Measurements from ENCODE around the gene CPNE2.

The CPNE2 gene

GRCh38 chr16:57184113-57184512 lies 91.7 kb downstream of the CPNE2 start:
- H3K18ac ChIP-seq (ENCODE audit: low read depth in 1 of 2, low read length in 2 of 2), result no peak overlapping the region

GRCh38 chr16:57184887-57185445 lies 92.6 kb downstream of the CPNE2 start:
- Histone ChIP-seq H3K27me3 (ENCODE audit: control insufficient read depth in 1 of 2, insufficient read depth in 1 of 2, low read length in 2 of 2) (no peaks in the 10 kb centered on the region), H2BK5ac (ENCODE audit: low read depth, low read length, poor library complexity, severe bottlenecking) (no peak overlapping the region), H2AFZ (ENCODE audit: low read depth, low read length) (no peak overlapping the region), H3K27ac (ENCODE audit: low read length, poor library complexity, severe bottlenecking) (no peak overlapping the region), H2BK12ac (ENCODE audit: low read length in 2 of 2) (no peak overlapping the region), H3K4me1 (ENCODE audit: control insufficient read depth, insufficient read depth, low read depth, low read length) (peaks cover 7% of the 10 kb centered on the region), H3K79me1 (replicated peaks; ENCODE audit: low read length, poor library complexity, severe bottlenecking) (peaks cover 21% of the 10 kb centered on the region), H4K91ac (ENCODE audit: low read length) (no peak overlapping the region), H3K9ac (ENCODE audit: low read length) (peak overlapping the region; percentile 96), H3K4me3 (ENCODE audit: insufficient read depth in 1 of 2, low read depth in 1 of 2, low read length in 2 of 2) (peak overlapping the region; percentile 70 to 82), H3K4me2 (ENCODE audit: low read length, poor library complexity, severe bottlenecking) (peak overlapping the region; percentile 81), H3K14ac (ENCODE audit: low read length in 2 of 2) (no peak overlapping the region), H2BK120ac (ENCODE audit: low read depth, low read length) (no peak overlapping the region), H2BK15ac (ENCODE audit: low read depth, poor library complexity, severe bottlenecking) (no peak overlapping the region), H4K8ac (ENCODE audit: low read length) (peak overlapping the region; percentile 7), H3K36me3 (ENCODE audit: control insufficient read depth in 1 of 2, insufficient read depth in 2 of 2, low read depth in 1 of 2, low read length in 2 of 2) (peaks cover 4 to 6% of the 10 kb centered on the region in 2 experiments), H2AK5ac (ENCODE audit: low read length, severe bottlenecking) (peak overlapping the region; percentile 35), H3K4ac (ENCODE audit: low read depth in 1 of 2, low read length in 2 of 2) (peak overlapping the region in 1 of 2 experiments; percentile 71), H3K9me3 (ENCODE audit: control insufficient read depth, low read length) (peaks cover 4% of the 10 kb centered on the region), H3K18ac (ENCODE audit: low read depth in 1 of 2, low read length in 2 of 2) (peak overlapping the region in 1 of 2 experiments; percentile 3), H3K23ac (ENCODE audit: low read length in 2 of 2) (no peak overlapping the region)
- no peak for DNase-seq
- WGBS, result 39% methylated on average over 15 of the region's 15 CpGs

More at GRCh38 chr16:57184113-57184512, 91.7 kb downstream of the CPNE2 start:
- Histone ChIP-seq H2AK5ac (ENCODE audit: low read length, severe bottlenecking) (no peak overlapping the region), H4K8ac (ENCODE audit: low read length) (no peak overlapping the region), H3K4me2 (ENCODE audit: low read length, poor library complexity, severe bottlenecking) (no peak overlapping the region), H3K79me1 (replicated peaks; ENCODE audit: low read length, poor library complexity, severe bottlenecking) (peaks cover 21% of the 10 kb centered on the region), H3K4me3 (ENCODE audit: insufficient read depth in 1 of 2, low read depth in 1 of 2, low read length in 2 of 2) (peak overlapping the region in 1 of 2 experiments; percentile 82), H3K27me3 (ENCODE audit: control insufficient read depth in 1 of 2, insufficient read depth in 1 of 2, low read length in 2 of 2) (no peaks in the 10 kb centered on the region), H3K4me1 (ENCODE audit: control insufficient read depth, insufficient read depth, low read depth, low read length) (peaks cover 6% of the 10 kb centered on the region), H3K36me3 (ENCODE audit: control insufficient read depth in 1 of 2, insufficient read depth in 2 of 2, low read depth in 1 of 2, low read length in 2 of 2) (peaks cover 0 to 6% of the 10 kb centered on the region in 2 experiments), H3K9ac (ENCODE audit: low read length) (no peak overlapping the region), H2AFZ (ENCODE audit: low read depth, low read length) (no peak overlapping the region), H2BK5ac (ENCODE audit: low read depth, low read length, poor library complexity, severe bottlenecking) (no peak overlapping the region), H4K91ac (ENCODE audit: low read length) (no peak overlapping the region), H3K4ac (ENCODE audit: low read depth in 1 of 2, low read length in 2 of 2) (no peak overlapping the region), H3K23ac (ENCODE audit: low read length in 2 of 2) (no peak overlapping the region), H2BK120ac (ENCODE audit: low read depth, low read length) (no peak overlapping the region), H3K9me3 (ENCODE audit: control insufficient read depth, low read length) (peaks cover 4% of the 10 kb centered on the region), H2BK15ac (ENCODE audit: low read depth, poor library complexity, severe bottlenecking) (no peak overlapping the region), H3K14ac (ENCODE audit: low read length in 2 of 2) (no peak overlapping the region), H2BK12ac (ENCODE audit: low read length in 2 of 2) (no peak overlapping the region), H3K27ac (ENCODE audit: low read length, poor library complexity, severe bottlenecking) (no peak overlapping the region)
- 93% methylated on average over 3 of the region's 4 CpGs for WGBS
- DNase-seq, result no peak

GRCh38 chr16:57185446-57185944 lies 93.1 kb downstream of the CPNE2 start:
- H3K4me3 ChIP-seq (ENCODE audit: insufficient read depth in 1 of 2, low read depth in 1 of 2, low read length in 2 of 2), result peak overlapping the region; percentile 70 to 82
- H3K27me3 ChIP-seq (ENCODE audit: control insufficient read depth in 1 of 2, insufficient read depth in 1 of 2, low read length in 2 of 2), result no peaks in the 10 kb centered on the region
- H2BK5ac ChIP-seq (ENCODE audit: low read depth, low read length, poor library complexity, severe bottlenecking), result no peak overlapping the region
- peak overlapping the region; percentile 90 for H4K8ac ChIP-seq (ENCODE audit: low read length)
- peak overlapping the region; percentile 46 to 90 for H3K18ac ChIP-seq (ENCODE audit: low read depth in 1 of 2, low read length in 2 of 2)
- peak overlapping the region; percentile 48 for H3K27ac ChIP-seq (ENCODE audit: low read length, poor library complexity, severe bottlenecking)
- under 1% methylated on average over 30 of the region's 37 CpGs for WGBS
- no peak overlapping the region for H2AK5ac ChIP-seq (ENCODE audit: low read length, severe bottlenecking)
- peak overlapping the region; percentile 31 for H4K91ac ChIP-seq (ENCODE audit: low read length)
- peak overlapping the region; percentile 59 for H2BK120ac ChIP-seq (ENCODE audit: low read depth, low read length)
- peaks cover 4% of the 10 kb centered on the region in 2 experiments for H3K36me3 ChIP-seq (ENCODE audit: control insufficient read depth in 1 of 2, insufficient read depth in 2 of 2, low read depth in 1 of 2, low read length in 2 of 2)
- peak overlapping the region; percentile 81 for H3K4me2 ChIP-seq (ENCODE audit: low read length, poor library complexity, severe bottlenecking)
- no peak overlapping the region for H3K14ac ChIP-seq (ENCODE audit: low read length in 2 of 2)
- peak; percentile 76 for DNase-seq
- H2AFZ ChIP-seq (ENCODE audit: low read depth, low read length), result no peak overlapping the region
- peak overlapping the region; percentile 18 for H2BK15ac ChIP-seq (ENCODE audit: low read depth, poor library complexity, severe bottlenecking)
- no peak overlapping the region for H3K23ac ChIP-seq (ENCODE audit: low read length in 2 of 2)
- peak overlapping the region; percentile 96 for H3K9ac ChIP-seq (ENCODE audit: low read length)
- H3K4ac ChIP-seq (ENCODE audit: low read depth in 1 of 2, low read length in 2 of 2), result peak overlapping the region; percentile 52 to 93
- no peak overlapping the region for H2BK12ac ChIP-seq (ENCODE audit: low read length in 2 of 2)
- peaks cover 21% of the 10 kb centered on the region for H3K79me1 ChIP-seq (replicated peaks; ENCODE audit: low read length, poor library complexity, severe bottlenecking)
- peaks cover 9% of the 10 kb centered on the region for H3K4me1 ChIP-seq (ENCODE audit: control insufficient read depth, insufficient read depth, low read depth, low read length)
- H3K9me3 ChIP-seq (ENCODE audit: control insufficient read depth, low read length), result peaks cover 4% of the 10 kb centered on the region

- Histone ChIP-seq H3K4ac (ENCODE audit: low read depth in 1 of 2, low read length in 2 of 2) (peak within 1 kb of the TSS; percentile 98), H3K27me3 (ENCODE audit: control insufficient read depth in 1 of 2, insufficient read depth in 1 of 2, low read length in 2 of 2) (no peaks in the 10 kb centered on the region)
These were observed 93.8 kb downstream of the CPNE2 start, which contains the start of the genes PSME3IP1 and RSPRY1 for GRCh38 chr16:57185945-57186871. Gene PSME3IP1, minus strand, starts transcription at chr16:57186039. Its CDS starts 12,185 bp downstream, at chr16:57173854. Gene RSPRY1, plus strand, starts transcription at chr16:57186329. Its CDS starts 18,330 bp downstream, at chr16:57204659.

More at GRCh38 chr16:57185945-57186871, 93.8 kb downstream of the CPNE2 start, which contains the start of the genes PSME3IP1 and RSPRY1:
- Histone ChIP-seq H4K8ac (ENCODE audit: low read length) (peak within 1 kb of the TSS; percentile 98), H3K79me1 (replicated peaks; ENCODE audit: low read length, poor library complexity, severe bottlenecking) (peaks cover 17% of the 10 kb centered on the region), H2BK15ac (ENCODE audit: low read depth, poor library complexity, severe bottlenecking) (peak within 1 kb of the TSS; percentile 98), H3K36me3 (ENCODE audit: control insufficient read depth in 1 of 2, insufficient read depth in 2 of 2, low read depth in 1 of 2, low read length in 2 of 2) (peaks cover 0 to 4% of the 10 kb centered on the region in 2 experiments), H3K14ac (ENCODE audit: low read length in 2 of 2) (peak within 1 kb of the TSS; percentile 96 to 100), H2BK5ac (ENCODE audit: low read depth, low read length, poor library complexity, severe bottlenecking) (peak within 1 kb of the TSS; percentile 85), H2BK120ac (ENCODE audit: low read depth, low read length) (peak within 1 kb of the TSS; percentile 95), H3K27ac (ENCODE audit: low read length, poor library complexity, severe bottlenecking) (peak within 1 kb of the TSS; percentile 83), H2BK12ac (ENCODE audit: low read length in 2 of 2) (peak within 1 kb of the TSS; percentile 11 to 90), H4K91ac (ENCODE audit: low read length) (peak within 1 kb of the TSS; percentile 96), H3K4me2 (ENCODE audit: low read length, poor library complexity, severe bottlenecking) (peak within 1 kb of the TSS; percentile 81), H3K9me3 (ENCODE audit: control insufficient read depth, low read length) (peaks cover 4% of the 10 kb centered on the region), H3K4me1 (ENCODE audit: control insufficient read depth, insufficient read depth, low read depth, low read length) (peaks cover 9% of the 10 kb centered on the region), H3K4me3 (ENCODE audit: insufficient read depth in 1 of 2, low read depth in 1 of 2, low read length in 2 of 2) (peak within 1 kb of the TSS; percentile 82 to 100), H2AK5ac (ENCODE audit: low read length, severe bottlenecking) (peak within 1 kb of the TSS; percentile 35), H3K9ac (ENCODE audit: low read length) (peak within 1 kb of the TSS; percentile 97), H3K18ac (ENCODE audit: low read depth in 1 of 2, low read length in 2 of 2) (peak within 1 kb of the TSS; percentile 95 to 100), H3K23ac (ENCODE audit: low read length in 2 of 2) (no peak within 1 kb of the TSS), H2AFZ (ENCODE audit: low read depth, low read length) (peak within 1 kb of the TSS; percentile 93)
- under 1% methylated on average over 62 of the region's 64 CpGs for WGBS
- peak; percentile 100 for DNase-seq
